Astrocyte (in vitro differentiated cells and primary cell): ENCODE results near the gene PTPRU.

ENCODE experiments used
- EZH2 ChIP-seq: IDR thresholded peaks from 2 replicates; pipeline ENCODE4 v1.6.1; 2012; ENCODE audit warnings: mild to moderate bottlenecking, low read length, inconsistent platforms; ENCODE audit not compliant: insufficient read depth
- TF ChIP-seq, protein P1 (sequence below): IDR thresholded peaks from 2 replicates; pipeline ENCODE4 v1.5.1; 2011; ENCODE audit warnings: low read depth, mild to moderate bottlenecking, inconsistent platforms, low read length, moderate library complexity; ENCODE audit not compliant: insufficient read depth

DNA sequence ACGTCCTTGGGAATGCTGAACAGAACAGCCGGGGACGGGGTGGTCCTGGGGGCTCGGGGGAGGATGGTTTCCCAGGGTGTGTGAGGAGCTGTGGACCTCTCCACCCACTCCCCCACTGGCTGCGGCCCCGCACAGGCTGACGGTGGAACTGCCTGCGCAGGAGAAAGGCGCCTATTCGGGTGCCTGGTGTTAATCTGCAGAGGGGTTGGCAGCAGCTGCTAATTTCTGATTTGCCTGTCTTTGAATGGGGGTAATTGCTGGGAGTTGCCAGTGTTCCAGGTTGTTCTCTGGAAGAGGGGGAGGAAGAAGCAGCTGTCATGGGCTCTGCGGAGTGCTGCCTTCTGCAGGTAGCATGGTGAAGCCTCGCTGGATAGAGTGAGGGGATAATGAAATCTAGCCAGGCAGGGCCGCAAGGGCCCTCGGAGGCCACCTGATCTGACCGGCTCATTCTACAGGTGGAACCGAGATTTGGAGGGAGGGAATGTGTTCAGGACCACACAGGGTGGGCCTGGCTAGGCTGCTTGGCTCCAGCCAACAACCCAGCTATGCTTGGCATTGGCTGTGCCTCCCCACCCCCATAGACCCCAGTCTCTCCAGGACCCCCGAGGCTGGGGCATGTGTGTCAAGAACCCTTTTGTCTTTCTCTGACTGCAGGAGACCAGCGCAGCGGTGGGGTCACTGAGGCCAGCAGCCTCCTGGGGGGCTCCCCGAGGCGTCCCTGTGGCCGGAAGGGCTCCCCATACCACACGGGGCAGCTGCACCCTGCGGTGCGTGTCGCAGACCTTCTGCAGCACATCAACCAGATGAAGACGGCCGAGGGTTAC lies 67.1 kb downstream of the PTPRU start:
- TF ChIP-seq, protein P1, sequence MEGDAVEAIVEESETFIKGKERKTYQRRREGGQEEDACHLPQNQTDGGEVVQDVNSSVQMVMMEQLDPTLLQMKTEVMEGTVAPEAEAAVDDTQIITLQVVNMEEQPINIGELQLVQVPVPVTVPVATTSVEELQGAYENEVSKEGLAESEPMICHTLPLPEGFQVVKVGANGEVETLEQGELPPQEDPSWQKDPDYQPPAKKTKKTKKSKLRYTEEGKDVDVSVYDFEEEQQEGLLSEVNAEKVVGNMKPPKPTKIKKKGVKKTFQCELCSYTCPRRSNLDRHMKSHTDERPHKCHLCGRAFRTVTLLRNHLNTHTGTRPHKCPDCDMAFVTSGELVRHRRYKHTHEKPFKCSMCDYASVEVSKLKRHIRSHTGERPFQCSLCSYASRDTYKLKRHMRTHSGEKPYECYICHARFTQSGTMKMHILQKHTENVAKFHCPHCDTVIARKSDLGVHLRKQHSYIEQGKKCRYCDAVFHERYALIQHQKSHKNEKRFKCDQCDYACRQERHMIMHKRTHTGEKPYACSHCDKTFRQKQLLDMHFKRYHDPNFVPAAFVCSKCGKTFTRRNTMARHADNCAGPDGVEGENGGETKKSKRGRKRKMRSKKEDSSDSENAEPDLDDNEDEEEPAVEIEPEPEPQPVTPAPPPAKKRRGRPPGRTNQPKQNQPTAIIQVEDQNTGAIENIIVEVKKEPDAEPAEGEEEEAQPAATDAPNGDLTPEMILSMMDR = no peak
- no peak for TF ChIP-seq EZH2
